DND-41 (cell line): Measurements from ENCODE around the gene PIK3C3.

Experiments
- EZH2 ChIP-seq: IDR thresholded peaks from 3 replicates; pipeline ENCODE4 v1.6.1; 2012; ENCODE audit warnings: borderline replicate concordance, low read depth, mild to moderate bottlenecking, moderate library complexity, low read length, inconsistent platforms; ENCODE audit not compliant: severe bottlenecking
- TF ChIP-seq, protein P1 (sequence below): IDR thresholded peaks from 2 replicates; pipeline ENCODE4 v1.5.1; 2012; ENCODE audit warnings: borderline replicate concordance, low read length, moderate library complexity, mild to moderate bottlenecking; ENCODE audit not compliant: poor library complexity, severe bottlenecking; ENCODE audit errors: extremely low read depth

- TF ChIP-seq, protein P1, sequence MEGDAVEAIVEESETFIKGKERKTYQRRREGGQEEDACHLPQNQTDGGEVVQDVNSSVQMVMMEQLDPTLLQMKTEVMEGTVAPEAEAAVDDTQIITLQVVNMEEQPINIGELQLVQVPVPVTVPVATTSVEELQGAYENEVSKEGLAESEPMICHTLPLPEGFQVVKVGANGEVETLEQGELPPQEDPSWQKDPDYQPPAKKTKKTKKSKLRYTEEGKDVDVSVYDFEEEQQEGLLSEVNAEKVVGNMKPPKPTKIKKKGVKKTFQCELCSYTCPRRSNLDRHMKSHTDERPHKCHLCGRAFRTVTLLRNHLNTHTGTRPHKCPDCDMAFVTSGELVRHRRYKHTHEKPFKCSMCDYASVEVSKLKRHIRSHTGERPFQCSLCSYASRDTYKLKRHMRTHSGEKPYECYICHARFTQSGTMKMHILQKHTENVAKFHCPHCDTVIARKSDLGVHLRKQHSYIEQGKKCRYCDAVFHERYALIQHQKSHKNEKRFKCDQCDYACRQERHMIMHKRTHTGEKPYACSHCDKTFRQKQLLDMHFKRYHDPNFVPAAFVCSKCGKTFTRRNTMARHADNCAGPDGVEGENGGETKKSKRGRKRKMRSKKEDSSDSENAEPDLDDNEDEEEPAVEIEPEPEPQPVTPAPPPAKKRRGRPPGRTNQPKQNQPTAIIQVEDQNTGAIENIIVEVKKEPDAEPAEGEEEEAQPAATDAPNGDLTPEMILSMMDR = no peak
- no peak for TF ChIP-seq EZH2
These were observed 46.8 kb downstream of the PIK3C3 start for GRCh38 chr18:42001801-42002200.
